GM21825 (cell line): Measurements from ENCODE around the gene ERP29.
"Not testable (repeated sequence)": the region's sequence is repeated elsewhere in the genome, so short reads cannot be mapped to it uniquely, and the experiment has no call there.

Source experiments
- ATAC-seq: cut with Tn5 transposase; IDR thresholded peaks from one replicate; pipeline ENCODE4 v1.9.1; 2021; ENCODE audit warnings: mild to moderate bottlenecking, moderate library complexity; ENCODE audit not compliant: unreplicated experiment

Gene ERP29

GRCh38 chr12:112035219-112035785, 22.1 kb downstream of the ERP29 start:
- ATAC-seq = no peak

DNA sequence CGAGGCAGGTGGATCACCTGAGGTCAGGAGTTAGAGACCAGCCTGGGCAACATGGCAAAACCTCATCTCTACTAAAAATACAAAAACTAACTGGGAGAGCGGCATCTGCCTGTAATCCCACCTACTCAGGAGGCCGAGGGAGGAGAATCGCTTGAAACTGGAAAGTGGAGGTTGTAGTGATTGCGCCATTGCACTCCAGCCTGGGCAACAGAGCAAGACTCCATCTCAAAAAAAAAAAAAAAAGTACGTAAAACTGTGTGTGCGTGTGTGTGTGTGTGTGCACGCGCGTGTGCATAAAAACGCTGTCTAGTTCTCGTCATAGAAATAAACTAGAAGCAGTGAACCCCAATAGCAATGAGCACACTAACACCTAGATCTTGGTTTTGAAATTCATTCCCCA, 23.4 kb downstream of the ERP29 start:
- not testable (repeated sequence) for ATAC-seq

- ATAC-seq = no peak
Observed at GRCh38 chr12:112046003-112046402, 32.8 kb downstream of the ERP29 start.

- no peak for ATAC-seq
Observed at GRCh38 chr12:112049351-112049750, 36.1 kb downstream of the ERP29 start.

DNA sequence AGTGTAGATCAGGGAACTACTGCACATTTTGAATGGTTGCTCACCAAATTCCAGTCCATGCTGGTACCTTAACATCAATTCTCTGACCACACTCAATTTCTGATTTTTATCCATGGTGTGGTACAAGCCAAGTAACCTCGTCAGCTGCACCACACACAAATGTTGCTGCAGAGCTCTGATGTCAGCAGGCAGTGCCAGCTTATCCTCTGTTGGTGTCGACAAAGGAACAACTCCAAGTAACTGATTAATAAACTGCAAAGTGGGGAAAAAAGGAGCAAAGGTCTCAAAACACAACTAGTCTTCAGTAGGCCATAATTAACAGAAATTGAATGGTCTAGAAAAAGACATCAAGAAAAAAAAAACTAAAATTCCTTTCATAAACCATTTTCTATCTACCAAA, 47.9 kb downstream of the ERP29 start:
- no peak for ATAC-seq

DNA sequence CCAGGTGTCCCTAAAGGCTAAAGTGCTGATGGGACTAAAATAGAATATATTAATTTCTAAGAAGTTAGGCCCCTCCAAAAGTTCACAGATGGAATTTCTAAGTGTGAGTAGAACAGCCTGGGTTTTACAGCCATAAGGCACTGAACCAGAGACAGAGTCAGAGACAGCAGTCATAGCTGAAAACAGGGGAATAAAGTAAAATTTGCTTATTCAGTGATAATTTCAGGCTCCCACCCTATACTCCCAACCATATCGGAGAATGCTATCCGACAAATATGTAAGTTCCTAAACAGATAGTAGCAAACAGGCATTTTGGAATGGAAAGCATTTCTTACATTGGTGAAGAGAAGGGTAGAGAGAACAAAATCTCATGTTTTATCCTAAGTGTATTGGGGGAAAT, 50.0 kb downstream of the ERP29 start:
- no peak for ATAC-seq

GRCh38 chr12:112066566-112066965, 53.3 kb downstream of the ERP29 start:
- no peak for ATAC-seq
